DND-41 (cell line): ENCODE data around the gene B4GALT3.

Source experiments
- ATAC-seq: fragments of 200-7000 bp; cut with Tn5 transposase; 3 replicates; pipeline ENCODE4 v1.9.1; 2021; ENCODE audit warnings: low read depth; ENCODE audit not compliant: insufficient read depth
- DNase-seq: peaks from one replicate; pipeline ENCODE4 v3.0.0-alpha.2; 2020
- H2AFZ ChIP-seq: 2 replicates; pipeline ENCODE4 v1.6.0; 2012; ENCODE audit warnings: low read depth, low read length
- H3K27ac ChIP-seq: 2 replicates; pipeline ENCODE4 v1.5.1; 2012; ENCODE audit warnings: low read length, inconsistent platforms
- H3K27me3 ChIP-seq: fragments of 200-600 bp; sonication (generic); 2 replicates; pipeline ENCODE4 v1.6.0; 2012; ENCODE audit warnings: low read length, mild to moderate bottlenecking, inconsistent platforms; ENCODE audit not compliant: insufficient read depth, poor library complexity
- H3K36me3 ChIP-seq: 2 replicates; pipeline ENCODE4 v1.5.1; 2012; ENCODE audit warnings: low read length, inconsistent platforms; ENCODE audit not compliant: insufficient read depth
- H3K4me1 ChIP-seq: 2 replicates; pipeline ENCODE4 v1.5.1; 2012; ENCODE audit warnings: mild to moderate bottlenecking, low read length; ENCODE audit not compliant: insufficient read depth
- H3K4me2 ChIP-seq: 2 replicates; pipeline ENCODE4 v1.6.0; 2012; ENCODE audit warnings: mild to moderate bottlenecking, moderate library complexity, low read length, inconsistent platforms; ENCODE audit not compliant: insufficient read depth
- H3K4me3 ChIP-seq, 2 experiments: fragments of 200-600 bp in 1 of 2; shearing (Covaris generic) in 1 of 2; 2 replicates each; pipeline ENCODE4 v1.5.1; 2012 to 2016; ENCODE audit warnings: inconsistent platforms in 2 of 2, low read length in 2 of 2, mild to moderate bottlenecking in 2 of 2, low read depth in 1 of 2, moderate library complexity in 1 of 2
- H3K79me2 ChIP-seq: 2 replicates; pipeline ENCODE4 v1.6.0; 2012; ENCODE audit warnings: low read length, inconsistent platforms; ENCODE audit not compliant: insufficient read depth
- H3K9ac ChIP-seq: 2 replicates; pipeline ENCODE4 v1.6.0; 2012; ENCODE audit warnings: low read depth, mild to moderate bottlenecking, inconsistent platforms, low read length, moderate library complexity
- H3K9me3 ChIP-seq: 2 replicates; pipeline ENCODE4 v1.5.1; 2012; ENCODE audit warnings: low read length, moderate library complexity, mild to moderate bottlenecking, inconsistent platforms; ENCODE audit not compliant: insufficient read depth, severe bottlenecking
- H4K20me1 ChIP-seq: 2 replicates; pipeline ENCODE4 v1.6.0; 2012; ENCODE audit warnings: low read length; ENCODE audit not compliant: insufficient read depth
- CTCF ChIP-seq: IDR thresholded peaks from 2 replicates; pipeline ENCODE4 v1.5.1; 2012; ENCODE audit warnings: borderline replicate concordance, low read length, moderate library complexity, mild to moderate bottlenecking; ENCODE audit not compliant: poor library complexity, severe bottlenecking; ENCODE audit errors: extremely low read depth
- EZH2 ChIP-seq: IDR thresholded peaks from 3 replicates; pipeline ENCODE4 v1.6.1; 2012; ENCODE audit warnings: borderline replicate concordance, low read depth, mild to moderate bottlenecking, moderate library complexity, low read length, inconsistent platforms; ENCODE audit not compliant: severe bottlenecking

Gene B4GALT3

DNA sequence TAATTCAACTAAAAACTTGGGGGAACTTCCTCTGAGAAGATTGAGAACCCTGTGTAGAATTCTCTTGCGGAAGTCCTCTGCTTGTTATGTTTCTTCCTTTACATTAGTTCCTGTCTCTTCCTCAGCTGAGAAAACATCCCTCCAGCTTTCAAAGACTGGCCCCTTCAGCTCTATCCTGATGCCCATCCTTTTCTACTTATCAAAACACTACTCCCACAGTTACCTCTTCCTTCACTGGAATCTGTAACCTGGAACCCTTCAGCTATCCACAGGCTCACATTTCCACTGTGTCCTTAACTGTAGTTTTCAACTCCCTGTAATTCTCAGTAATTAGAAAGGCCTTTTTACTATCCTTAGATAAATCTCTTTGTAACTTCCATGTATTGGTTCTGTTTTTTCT lies 38.9 kb downstream of the B4GALT3 start:
- no peak overlapping the region for H3K27ac ChIP-seq
- H3K4me3 ChIP-seq = no peak overlapping the region
- no peak overlapping the region for H3K9ac ChIP-seq
- peaks cover 8% of the 10 kb centered on the region for H3K4me1 ChIP-seq
- no peak overlapping the region for H3K4me2 ChIP-seq
- DNase-seq (no peak), ATAC-seq (no peak)
- H3K9me3 ChIP-seq = no peaks in the 10 kb centered on the region
- peaks cover 5% of the 10 kb centered on the region for H3K36me3 ChIP-seq
- no peak overlapping the region for H2AFZ ChIP-seq
- peaks cover 18% of the 10 kb centered on the region for H3K79me2 ChIP-seq
- H3K27me3 ChIP-seq = no peaks in the 10 kb centered on the region
- no peaks in the 10 kb centered on the region for H4K20me1 ChIP-seq
- TF ChIP-seq CTCF (no peak), EZH2 (no peak)

GRCh38 chr1:161137881-161138280 lies 39.4 kb downstream of the B4GALT3 start:
- H3K27ac ChIP-seq = no peak overlapping the region
- peaks cover 5% of the 10 kb centered on the region for H3K36me3 ChIP-seq
- no peaks in the 10 kb centered on the region for H4K20me1 ChIP-seq
- TF ChIP-seq EZH2 (no peak), CTCF (no peak)
- peaks cover 10% of the 10 kb centered on the region for H3K4me1 ChIP-seq
- no peak overlapping the region for H3K4me3 ChIP-seq
- H3K4me2 ChIP-seq = no peak overlapping the region
- DNase-seq = no peak
- no peak overlapping the region for H2AFZ ChIP-seq
- peaks cover 24% of the 10 kb centered on the region for H3K79me2 ChIP-seq
- H3K9me3 ChIP-seq = no peaks in the 10 kb centered on the region
- no peak overlapping the region for H3K9ac ChIP-seq
- no peak for ATAC-seq
- no peaks in the 10 kb centered on the region for H3K27me3 ChIP-seq

- H3K27me3 ChIP-seq = no peaks in the 10 kb centered on the region
These were observed 44.0 kb downstream of the B4GALT3 start for GRCh38 chr1:161133220-161133740.

More at GRCh38 chr1:161133220-161133740, 44.0 kb downstream of the B4GALT3 start:
- Histone ChIP-seq H3K79me2 (peaks cover 69% of the 10 kb centered on the region), H3K4me3 (peak overlapping the region; percentile 64 to 77), H3K9ac (peak overlapping the region; percentile 82), H3K4me1 (peaks cover 43% of the 10 kb centered on the region), H3K27ac (peak overlapping the region; percentile 93), H3K36me3 (peaks cover 24% of the 10 kb centered on the region), H2AFZ (peak overlapping the region; percentile 97), H3K9me3 (no peaks in the 10 kb centered on the region), H4K20me1 (no peaks in the 10 kb centered on the region), H3K4me2 (peak overlapping the region; percentile 69)
- ATAC-seq = peak; percentile 20
- TF ChIP-seq CTCF (no peak), EZH2 (no peak)
- DNase-seq = no peak
